GOT3 (cell line): ENCODE results near the gene UNC5C.

ENCODE experiments used
- DNase-seq: peaks from one replicate; lab custom pipeline; 2025; ENCODE audit warnings: mixed read lengths; lab: John Stamatoyannopoulos, UW

The UNC5C gene

GRCh38 chr4:95522682-95523530 is 25.9 kb downstream of the UNC5C start:
- no peak for DNase-seq

GRCh38 chr4:95517576-95518345 is 31.0 kb downstream of the UNC5C start:
- DNase-seq: no peak

GRCh38 chr4:95516528-95517017 is 32.2 kb downstream of the UNC5C start:
- no peak for DNase-seq

- no peak for DNase-seq
Observed at GRCh38 chr4:95515589-95515988, 33.2 kb downstream of the UNC5C start.

GRCh38 chr4:95513022-95513421 is 35.8 kb downstream of the UNC5C start:
- DNase-seq: no peak

- DNase-seq: no peak
Observed at GRCh38 chr4:95511477-95511876, 37.3 kb downstream of the UNC5C start.

- DNase-seq: no peak
Observed at GRCh38 chr4:95510877-95511276, 37.9 kb downstream of the UNC5C start.

- DNase-seq: no peak
Observed at GRCh38 chr4:95510145-95510544, 38.6 kb downstream of the UNC5C start.

GRCh38 chr4:95508421-95508820 is 40.4 kb downstream of the UNC5C start:
- no peak for DNase-seq

GRCh38 chr4:95507561-95507960 is 41.2 kb downstream of the UNC5C start:
- DNase-seq: no peak

GRCh38 chr4:95507147-95507546 is 41.6 kb downstream of the UNC5C start:
- no peak for DNase-seq

- no peak for DNase-seq
Observed at GRCh38 chr4:95506264-95506663, 42.5 kb downstream of the UNC5C start.

- DNase-seq: no peak
Observed at GRCh38 chr4:95505799-95506198, 43.0 kb downstream of the UNC5C start.

GRCh38 chr4:95505151-95505550 is 43.6 kb downstream of the UNC5C start:
- no peak for DNase-seq

- DNase-seq: no peak
Observed at GRCh38 chr4:95504501-95504900, 44.3 kb downstream of the UNC5C start.

GRCh38 chr4:95500361-95500760 is 48.4 kb downstream of the UNC5C start:
- no peak for DNase-seq

GRCh38 chr4:95499291-95499696 is 49.5 kb downstream of the UNC5C start:
- no peak for DNase-seq

GRCh38 chr4:95494186-95494585 is 54.6 kb downstream of the UNC5C start:
- no peak for DNase-seq

- DNase-seq: no peak
Observed at GRCh38 chr4:95478679-95479078, 70.1 kb downstream of the UNC5C start.

GRCh38 chr4:95476121-95476520 is 72.7 kb downstream of the UNC5C start:
- no peak for DNase-seq

GRCh38 chr4:95472534-95472933 is 76.2 kb downstream of the UNC5C start:
- no peak for DNase-seq

- no peak for DNase-seq
Observed at GRCh38 chr4:95470622-95471021, 78.2 kb downstream of the UNC5C start.

- no peak for DNase-seq
Observed at GRCh38 chr4:95469617-95470016, 79.2 kb downstream of the UNC5C start.
